Myocyte (in vitro differentiated cells): ENCODE results near the gene SP1. TPM values are rescaled to one million over a fixed set of nuclear protein-coding genes. Genes with fewer than 3 reads are reported as not detected.
"Not testable (repeated sequence)": the region's sequence is repeated elsewhere in the genome, so short reads cannot be mapped to it uniquely, and the experiment has no call there.

ENCODE experiments used
- DNase-seq: peaks from one replicate; pipeline ENCODE4 v3.0.0-alpha.2; 2012; ENCODE audit warnings: low read depth
- total RNA-seq: library from RNA; depleted of rRNA; stranded (reverse); fragments of >200 nt; gene quantifications from 2 replicates; pipeline ENCODE4 v1.2.3, GENCODE V29; 2014

SP1 gene
- total RNA-seq, 1 donor from 2014 or later: 35.6 TPM

DNA sequence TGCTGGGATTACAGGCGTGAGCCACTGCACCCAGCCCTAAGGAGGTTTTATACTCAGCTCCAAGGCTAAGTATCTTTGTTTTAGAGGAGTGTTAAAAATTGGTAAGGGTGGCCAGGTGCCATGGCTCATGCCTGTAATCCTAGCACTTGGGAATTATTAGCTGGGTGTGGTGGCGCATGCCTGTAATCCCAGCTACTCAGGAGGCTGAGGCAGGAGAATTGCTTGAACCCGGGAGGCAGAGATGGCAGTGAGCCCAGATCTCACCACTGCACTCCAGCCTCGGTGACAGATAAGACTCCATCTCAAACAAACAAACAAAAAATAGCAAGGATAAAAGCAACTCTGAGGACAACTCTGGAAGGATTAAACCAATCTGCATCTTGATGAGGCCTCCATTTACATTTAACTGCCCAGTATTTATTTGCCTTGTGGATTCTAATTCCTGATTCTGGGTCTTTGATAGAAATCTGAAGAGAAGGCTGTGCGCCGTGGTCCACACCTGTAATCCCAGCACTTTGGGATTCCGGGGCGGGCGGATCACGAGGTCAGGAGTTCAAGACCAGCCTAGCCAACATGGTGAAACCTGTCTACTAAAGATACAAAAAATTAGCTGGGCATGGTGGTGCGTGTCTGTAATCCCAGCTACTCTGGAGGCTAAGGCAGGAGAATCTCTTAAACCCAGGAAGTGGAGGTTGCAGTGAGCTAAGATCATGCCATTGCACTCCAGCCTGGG is 64.8 kb downstream of the SP1 start:
- DNase-seq: not testable (repeated sequence)

DNA sequence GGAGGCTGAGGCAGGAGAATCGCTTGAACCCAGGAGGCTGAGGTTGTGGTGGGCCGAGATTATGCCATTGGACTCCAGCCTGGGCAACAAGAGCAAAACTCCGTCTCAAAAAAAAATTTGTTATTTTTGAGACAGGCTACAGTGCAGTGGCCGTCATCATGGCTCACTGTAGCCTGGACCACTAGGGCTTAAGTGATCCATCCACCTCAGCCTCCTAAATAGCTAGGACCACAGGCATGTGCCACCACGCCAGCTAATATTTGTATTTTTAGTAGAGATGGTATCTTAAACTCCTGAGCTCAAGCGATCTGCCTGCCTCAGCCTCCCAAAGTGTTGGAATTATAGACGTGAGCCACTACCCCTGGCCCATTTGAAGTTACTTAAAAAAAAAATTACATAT is 71.0 kb downstream of the SP1 start:
- peak; percentile 17 for DNase-seq

DNA sequence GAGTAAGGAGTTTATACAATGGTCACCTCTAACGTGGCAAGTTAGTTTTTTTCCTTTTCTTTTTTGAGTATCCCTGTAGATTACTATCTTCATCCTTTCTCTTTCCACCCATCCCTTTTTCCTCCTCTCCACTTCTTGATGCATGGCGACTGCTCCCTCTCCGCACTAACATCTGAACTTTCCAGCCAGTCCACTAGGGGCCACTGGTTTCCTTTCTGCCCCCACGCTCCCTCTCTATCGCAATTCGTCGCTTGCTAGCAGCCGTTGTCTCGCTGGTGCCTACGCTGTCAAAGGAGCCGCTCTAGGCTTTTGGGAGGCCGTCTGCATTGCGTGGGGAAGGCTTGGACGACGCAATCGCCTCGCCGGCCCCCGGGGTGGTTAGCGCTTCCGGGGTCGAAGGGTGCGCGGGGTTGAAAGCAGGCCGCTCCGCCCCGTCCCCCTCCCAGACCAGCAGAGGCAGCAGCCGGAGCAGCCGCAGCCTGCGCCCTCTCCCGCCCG is 71.7 kb downstream of the SP1 start, which contains the start of gene PCBP2:
Gene PCBP2, plus strand, starts transcription at position 442 of the 498 bp plus-strand sequence. CDS start 2,699 bp downstream, outside the sequence.
- peak; percentile 100 for DNase-seq

DNA sequence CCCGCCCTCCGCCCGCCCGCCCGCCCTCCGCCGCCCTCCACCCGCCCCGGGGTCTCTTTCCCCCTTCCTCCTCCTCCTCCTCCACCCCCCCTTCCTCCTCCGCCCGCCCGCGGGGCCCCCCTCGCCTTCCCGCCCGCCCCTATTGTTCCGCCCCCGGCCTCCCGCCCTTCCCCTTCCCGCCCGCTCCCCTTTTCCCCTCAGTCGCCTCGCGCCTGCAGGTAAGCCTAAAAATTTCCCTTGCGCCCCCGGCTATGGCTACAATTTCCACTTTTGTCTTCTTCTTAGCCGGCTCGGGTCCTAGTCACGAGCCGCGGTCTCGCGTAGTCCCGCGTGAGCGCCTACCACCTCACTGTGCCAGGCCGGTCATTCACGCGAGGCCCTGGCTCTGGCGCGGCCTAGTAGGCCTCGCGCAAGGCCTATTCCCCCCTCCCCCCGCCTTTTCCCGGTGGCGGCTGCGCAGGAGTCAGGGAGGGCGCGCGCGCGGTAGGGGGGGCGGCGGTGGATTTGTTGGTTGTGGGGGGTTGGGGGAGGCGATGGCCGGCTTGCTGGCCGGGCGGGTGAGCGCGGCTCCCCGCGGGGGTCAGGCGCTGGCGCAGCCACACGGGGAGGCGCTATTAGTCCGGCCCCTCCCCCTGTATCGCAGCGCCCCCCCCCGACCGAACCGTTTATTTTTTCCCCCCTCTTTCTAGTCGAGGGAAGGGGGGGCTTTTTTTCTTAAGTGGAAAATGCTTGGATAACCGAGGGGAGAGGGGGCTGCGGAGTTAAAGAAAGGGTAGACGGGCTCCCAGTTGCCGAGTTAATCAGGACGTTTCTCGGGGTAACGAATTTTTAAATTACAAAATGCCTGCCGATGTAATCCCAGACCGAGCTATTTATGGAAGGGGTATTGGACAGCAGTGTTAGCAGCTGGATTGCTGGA is 72.4 kb downstream of the SP1 start:
- DNase-seq: peak; percentile 89

DNA sequence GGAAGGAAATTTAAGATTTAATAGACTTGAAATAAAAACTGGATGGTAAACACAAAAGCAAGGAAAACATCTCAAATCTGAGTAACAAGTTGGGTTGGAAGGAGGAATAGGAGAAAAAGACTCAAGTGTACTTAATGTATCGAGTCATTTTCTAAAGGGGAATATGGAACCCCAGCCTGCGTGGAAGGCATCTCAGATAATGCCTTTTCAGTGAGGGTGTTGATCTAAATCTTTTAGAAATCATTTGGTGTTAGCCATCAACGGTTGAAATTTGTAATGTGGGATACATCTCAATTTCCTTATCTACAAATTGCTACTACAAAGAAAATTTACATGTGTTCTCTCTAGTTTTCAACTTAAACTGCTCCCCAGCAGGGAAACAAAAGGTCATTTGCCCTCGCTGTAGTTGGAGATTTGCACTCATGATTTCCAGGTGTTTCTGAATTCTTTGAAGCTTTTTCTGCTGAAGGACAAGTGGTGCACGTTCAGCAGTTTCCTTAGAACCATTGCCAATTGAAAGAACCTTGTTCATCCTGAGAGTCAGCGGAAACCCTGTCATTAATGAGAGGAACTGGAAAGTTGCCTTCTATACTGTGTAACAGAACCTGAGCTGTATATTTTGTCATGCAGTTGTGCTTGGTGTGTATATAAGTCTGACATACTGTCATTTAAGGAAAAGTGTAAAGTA is 74.1 kb downstream of the SP1 start:
- no peak for DNase-seq

GRCh38 chr12:53454707-53455106 is 74.7 kb downstream of the SP1 start:
- no peak for DNase-seq

- DNase-seq: no peak
Observed at GRCh38 chr12:53456654-53457366, 76.8 kb downstream of the SP1 start.

DNA sequence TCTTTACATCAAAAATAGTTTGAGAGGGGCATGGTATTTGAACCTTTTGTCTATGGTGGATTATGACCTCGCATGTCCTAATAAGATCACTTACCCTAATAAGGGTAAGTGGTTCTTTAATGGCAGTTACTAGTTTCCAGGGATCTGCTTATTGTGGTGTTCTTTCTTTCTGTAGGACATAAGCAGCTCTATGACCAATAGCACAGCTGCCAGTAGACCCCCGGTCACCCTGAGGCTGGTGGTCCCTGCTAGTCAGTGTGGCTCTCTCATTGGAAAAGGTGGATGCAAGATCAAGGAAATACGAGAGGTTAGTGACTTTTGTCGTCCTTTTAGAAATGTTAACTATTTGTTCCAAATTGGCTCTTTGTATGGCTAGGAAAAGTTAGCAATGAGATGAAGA is 79.1 kb downstream of the SP1 start:
- no peak for DNase-seq

GRCh38 chr12:53461059-53461458 is 81.1 kb downstream of the SP1 start:
- peak; percentile 78 for DNase-seq

GRCh38 chr12:53461591-53461990 is 81.6 kb downstream of the SP1 start:
- no peak for DNase-seq

DNA sequence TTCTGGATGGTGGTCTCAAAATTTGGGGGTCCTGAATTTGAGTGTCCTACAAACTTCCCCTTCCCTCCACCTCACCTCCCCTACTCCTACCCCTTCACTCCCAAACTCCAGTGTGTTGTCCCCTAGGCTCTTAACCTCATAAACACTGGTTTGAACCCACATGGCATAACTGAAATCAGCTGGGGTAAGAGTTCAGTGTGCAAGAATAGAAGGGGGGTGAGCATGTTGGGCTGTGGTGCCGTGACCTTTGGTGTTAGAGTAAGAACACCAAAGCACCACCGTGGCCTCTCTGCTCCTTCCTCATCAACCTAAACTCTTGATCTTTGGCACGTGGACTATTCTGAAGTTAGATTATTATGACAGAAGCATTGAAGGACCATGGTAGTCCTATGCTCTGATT is 83.0 kb downstream of the SP1 start:
- DNase-seq: no peak

- no peak for DNase-seq
Observed at GRCh38 chr12:53463802-53464560, 84.0 kb downstream of the SP1 start.

- no peak for DNase-seq
Observed at GRCh38 chr12:53464685-53465418, 84.9 kb downstream of the SP1 start.

DNA sequence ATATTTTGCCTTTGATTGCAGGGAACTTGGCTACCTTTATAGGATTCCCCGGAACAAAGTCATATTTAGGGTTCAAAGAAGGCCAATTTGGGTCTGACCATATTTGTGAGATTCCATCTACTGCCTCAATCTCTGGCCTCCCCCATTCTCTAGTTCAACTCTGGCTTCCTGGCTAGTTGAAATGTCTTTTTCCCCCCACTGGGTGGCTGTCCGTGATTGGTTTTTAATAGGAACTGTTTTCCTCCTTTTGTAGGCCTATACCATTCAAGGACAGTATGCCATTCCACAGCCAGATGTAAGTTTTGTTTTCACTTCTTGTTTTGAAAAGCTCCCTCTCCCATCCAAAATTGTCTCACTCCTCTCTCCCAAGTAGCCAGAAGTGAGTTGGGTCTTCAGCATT is 85.7 kb downstream of the SP1 start:
- DNase-seq: no peak

Other genes with a start within 250 kb of the SP1 start
- gene ZNF740, start 199.5 kb upstream of the SP1 start, total RNA-seq: 7.4 and 9.2 TPM in 2 replicates
- 5.6 and 15.5 TPM in 2 replicates for gene CSAD, start 199.3 kb upstream of the SP1 start, total RNA-seq
- 0.16 and 0.32 TPM in 2 replicates for gene ITGB7, start 172.9 kb upstream of the SP1 start, total RNA-seq
- gene RARG, start 148.0 kb upstream of the SP1 start, total RNA-seq: 15.4 and 22.7 TPM in 2 replicates
- 0.36 and 0.53 TPM in 2 replicates for gene ESPL1, start 111.9 kb upstream of the SP1 start, total RNA-seq
- gene PFDN5, start 84.6 kb upstream of the SP1 start, total RNA-seq: 253 and 294 TPM in 2 replicates
- 40.9 and 42.8 TPM in 2 replicates for gene MYG1, start 80.5 kb upstream of the SP1 start, total RNA-seq
- gene AAAS, start 58.6 kb upstream of the SP1 start, total RNA-seq: 63.6 and 74.1 TPM in 2 replicates
- not detected in 2 replicates for gene SP7, start 43.8 kb upstream of the SP1 start, total RNA-seq
- not detected in 2 replicates for gene AMHR2, start 43.7 kb downstream of the SP1 start, total RNA-seq
- gene PRR13, start 61.6 kb downstream of the SP1 start, total RNA-seq: 45.8 and 48.3 TPM in 2 replicates
- 141 and 158 TPM in 2 replicates for gene PCBP2, start 71.9 kb downstream of the SP1 start, total RNA-seq
- 17.0 and 25.5 TPM in 2 replicates for gene MAP3K12, start 119.3 kb downstream of the SP1 start, total RNA-seq
- 23.7 and 30.0 TPM in 2 replicates for gene TARBP2, start 121.1 kb downstream of the SP1 start, total RNA-seq
- not detected in 2 replicates for gene NPFF, start 127.3 kb downstream of the SP1 start, total RNA-seq
- 15.5 and 25.3 TPM in 2 replicates for gene ATF7, start 246.2 kb downstream of the SP1 start, total RNA-seq